Endothelial cell (in vitro differentiated cells): ENCODE data around the gene CCNC. TPM values are rescaled to one million over a fixed set of nuclear protein-coding genes. Genes with fewer than 3 reads are reported as not detected.
A peak's percentile ranks its signal among the peaks of the same experiment; 100 is the strongest.

ENCODE experiments used
- DNase-seq: peaks from one replicate; pipeline ENCODE4 v3.0.0; 2021; ENCODE audit warnings: low spot score
- H3K27ac Mint-ChIP-seq: one replicate; pipeline ENCODE4 v1.8.0; 2021; ENCODE audit warnings: mixed read lengths, inconsistent platforms; ENCODE audit not compliant: unreplicated experiment
- H3K27me3 Mint-ChIP-seq: one replicate; pipeline ENCODE4 v1.8.0; 2021; ENCODE audit warnings: mild to moderate bottlenecking, moderate library complexity, mixed read lengths, inconsistent platforms; ENCODE audit not compliant: unreplicated experiment
- H3K36me3 Mint-ChIP-seq: one replicate; pipeline ENCODE4 v1.8.0; 2021; ENCODE audit warnings: mild to moderate bottlenecking, low read depth, mixed read lengths, inconsistent platforms; ENCODE audit not compliant: unreplicated experiment
- H3K4me1 Mint-ChIP-seq: one replicate; pipeline ENCODE4 v1.8.0; 2021; ENCODE audit warnings: mild to moderate bottlenecking, mixed read lengths, inconsistent platforms; ENCODE audit not compliant: unreplicated experiment
- H3K4me3 Mint-ChIP-seq: one replicate; pipeline ENCODE4 v1.8.0; 2021; ENCODE audit warnings: mild to moderate bottlenecking, mixed read lengths, inconsistent platforms; ENCODE audit not compliant: unreplicated experiment
- H3K9me3 Mint-ChIP-seq: one replicate; pipeline ENCODE4 v1.8.0; 2021; ENCODE audit warnings: mixed read lengths, inconsistent platforms; ENCODE audit not compliant: unreplicated experiment
- total RNA-seq: library from RNA; stranded (reverse); fragmentation: NEBNext Ultra II Directional; extraction: Animal tissue kit (Norgen Biotek cat#: 25700); gene quantifications from one replicate; pipeline ENCODE4 v1.2.1, GENCODE V29; 2021; ENCODE audit not compliant: unreplicated experiment
- TF ChIP-seq, protein P1 (sequence below): fragments of 200-600 bp; sonication (generic); IDR thresholded peaks from one replicate; pipeline ENCODE4 v1.5.0; 2021; ENCODE audit warnings: antibody characterized with exemption; ENCODE audit not compliant: unreplicated experiment

Gene CCNC
- total RNA-seq, 1 donor from 2014 or later: 70.0 TPM

DNA sequence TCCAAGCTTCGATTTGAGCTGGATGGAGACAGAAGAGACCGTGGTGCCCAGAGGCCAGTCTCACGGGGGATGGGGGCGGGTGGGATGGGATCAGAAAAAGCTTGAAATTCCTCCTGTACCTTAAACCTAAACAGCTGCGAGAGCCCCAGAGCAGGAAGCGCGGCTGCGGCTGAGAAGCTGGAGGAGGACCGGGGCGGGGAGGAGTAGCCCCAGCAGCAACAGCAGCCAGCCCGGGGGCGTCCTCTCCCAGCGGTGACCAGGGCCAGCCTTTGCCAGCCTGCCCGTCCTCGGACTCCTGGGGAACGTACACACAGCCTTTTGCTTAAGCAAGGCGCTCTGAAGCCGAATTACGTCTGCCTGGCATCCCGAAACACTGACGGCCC is 20.8 kb upstream of the CCNC start:
- TF ChIP-seq, protein P1, sequence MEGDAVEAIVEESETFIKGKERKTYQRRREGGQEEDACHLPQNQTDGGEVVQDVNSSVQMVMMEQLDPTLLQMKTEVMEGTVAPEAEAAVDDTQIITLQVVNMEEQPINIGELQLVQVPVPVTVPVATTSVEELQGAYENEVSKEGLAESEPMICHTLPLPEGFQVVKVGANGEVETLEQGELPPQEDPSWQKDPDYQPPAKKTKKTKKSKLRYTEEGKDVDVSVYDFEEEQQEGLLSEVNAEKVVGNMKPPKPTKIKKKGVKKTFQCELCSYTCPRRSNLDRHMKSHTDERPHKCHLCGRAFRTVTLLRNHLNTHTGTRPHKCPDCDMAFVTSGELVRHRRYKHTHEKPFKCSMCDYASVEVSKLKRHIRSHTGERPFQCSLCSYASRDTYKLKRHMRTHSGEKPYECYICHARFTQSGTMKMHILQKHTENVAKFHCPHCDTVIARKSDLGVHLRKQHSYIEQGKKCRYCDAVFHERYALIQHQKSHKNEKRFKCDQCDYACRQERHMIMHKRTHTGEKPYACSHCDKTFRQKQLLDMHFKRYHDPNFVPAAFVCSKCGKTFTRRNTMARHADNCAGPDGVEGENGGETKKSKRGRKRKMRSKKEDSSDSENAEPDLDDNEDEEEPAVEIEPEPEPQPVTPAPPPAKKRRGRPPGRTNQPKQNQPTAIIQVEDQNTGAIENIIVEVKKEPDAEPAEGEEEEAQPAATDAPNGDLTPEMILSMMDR: no peak
- Mint-ChIP-seq H3K9me3 (no peaks in the 10 kb centered on the region), H3K27ac (no peak overlapping the region), H3K4me1 (peaks cover 19% of the 10 kb centered on the region), H3K27me3 (peaks cover 24% of the 10 kb centered on the region), H3K4me3 (peak overlapping the region; percentile 69), H3K36me3 (peaks cover 3% of the 10 kb centered on the region)
- DNase-seq: peak; percentile 9

DNA sequence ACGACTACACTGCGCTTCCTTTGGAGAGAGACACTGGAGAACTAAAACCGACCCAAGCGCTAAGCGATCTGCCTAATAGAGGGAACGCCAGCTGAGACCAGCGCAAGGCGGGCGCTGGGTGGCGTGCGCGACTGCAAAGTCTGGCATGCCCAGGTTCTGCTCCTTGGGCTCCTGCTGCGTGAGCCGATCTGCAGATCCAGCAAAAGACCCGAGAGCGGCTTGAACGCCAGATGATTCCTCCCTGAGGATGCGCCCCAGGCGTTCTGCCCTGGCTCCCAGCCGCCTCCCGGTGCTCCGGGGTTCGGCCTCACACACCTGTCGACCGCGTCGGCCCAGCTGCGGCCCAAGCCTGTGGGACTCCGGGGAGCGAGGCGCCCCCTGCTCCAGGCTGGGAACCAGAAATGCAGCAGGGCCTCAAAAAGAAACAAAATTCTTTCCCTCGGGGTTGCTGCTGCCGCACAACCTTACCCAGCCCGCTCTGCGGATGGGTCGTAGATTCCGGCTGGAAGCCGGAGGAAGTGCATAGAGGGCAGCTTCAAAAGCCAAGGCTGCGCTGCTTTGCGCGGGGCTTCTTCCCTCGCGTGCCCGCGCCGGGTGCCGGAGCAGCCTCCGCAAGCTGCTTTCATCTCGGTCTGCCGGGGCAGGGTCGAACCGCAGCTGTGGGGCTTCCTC is 20.3 kb upstream of the CCNC start:
- TF ChIP-seq, protein P1: no peak
- peaks cover 19% of the 10 kb centered on the region for H3K4me1 Mint-ChIP-seq
- H3K27me3 Mint-ChIP-seq: peaks cover 24% of the 10 kb centered on the region
- DNase-seq: peak; percentile 72
- H3K36me3 Mint-ChIP-seq: peaks cover 3% of the 10 kb centered on the region
- H3K4me3 Mint-ChIP-seq: peak overlapping the region; percentile 77
- no peaks in the 10 kb centered on the region for H3K9me3 Mint-ChIP-seq
- H3K27ac Mint-ChIP-seq: no peak overlapping the region

DNA sequence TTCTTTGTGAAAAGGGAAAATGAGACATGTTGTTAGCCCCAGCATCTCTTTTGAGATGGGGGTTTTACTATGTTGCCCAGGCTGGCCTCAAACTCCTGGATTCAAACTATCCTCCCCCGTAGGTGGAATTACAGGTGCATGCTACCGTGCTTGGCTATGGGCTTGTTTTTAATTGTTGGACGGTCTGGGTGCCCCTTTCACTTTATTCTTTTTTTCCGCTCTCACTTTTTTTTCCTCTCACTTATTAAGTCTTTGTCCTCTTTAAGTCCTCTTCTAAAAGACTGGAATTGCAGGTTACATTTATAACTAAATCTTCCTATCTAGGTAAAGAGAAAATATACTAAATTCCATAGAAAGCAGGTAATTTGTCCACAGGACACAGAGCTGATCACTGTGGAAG is 19.3 kb upstream of the CCNC start:
- no peak overlapping the region for H3K27ac Mint-ChIP-seq
- no peaks in the 10 kb centered on the region for H3K9me3 Mint-ChIP-seq
- H3K27me3 Mint-ChIP-seq: peaks cover 24% of the 10 kb centered on the region
- peaks cover 3% of the 10 kb centered on the region for H3K36me3 Mint-ChIP-seq
- no peak for DNase-seq
- peaks cover 19% of the 10 kb centered on the region for H3K4me1 Mint-ChIP-seq
- H3K4me3 Mint-ChIP-seq: no peak overlapping the region
- TF ChIP-seq, protein P1: no peak

DNA sequence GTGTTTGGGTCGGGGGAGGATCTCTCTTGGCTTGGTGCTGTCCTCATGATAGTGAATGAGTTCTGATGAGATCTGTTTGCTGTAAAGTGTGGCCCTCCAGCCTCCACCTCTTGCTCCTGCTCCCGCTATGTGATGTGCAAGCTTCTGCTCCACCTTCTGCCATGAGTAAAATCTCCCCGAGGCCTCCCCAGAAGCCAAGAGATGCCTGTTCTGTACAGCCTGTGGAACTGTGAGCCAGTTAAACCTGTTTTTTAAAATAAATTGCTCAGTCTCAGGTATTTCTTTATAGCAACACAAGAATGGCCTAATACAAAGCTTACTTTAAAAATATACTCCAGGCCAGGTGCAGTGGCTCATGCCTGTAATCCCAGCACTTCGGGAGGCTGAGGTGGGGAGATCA is 11.3 kb upstream of the CCNC start:
- H3K27ac Mint-ChIP-seq: no peak overlapping the region
- no peaks in the 10 kb centered on the region for H3K9me3 Mint-ChIP-seq
- no peak overlapping the region for H3K4me3 Mint-ChIP-seq
- TF ChIP-seq, protein P1: no peak
- no peaks in the 10 kb centered on the region for H3K36me3 Mint-ChIP-seq
- no peaks in the 10 kb centered on the region for H3K4me1 Mint-ChIP-seq
- H3K27me3 Mint-ChIP-seq: peaks cover 3% of the 10 kb centered on the region
- DNase-seq: no peak

DNA sequence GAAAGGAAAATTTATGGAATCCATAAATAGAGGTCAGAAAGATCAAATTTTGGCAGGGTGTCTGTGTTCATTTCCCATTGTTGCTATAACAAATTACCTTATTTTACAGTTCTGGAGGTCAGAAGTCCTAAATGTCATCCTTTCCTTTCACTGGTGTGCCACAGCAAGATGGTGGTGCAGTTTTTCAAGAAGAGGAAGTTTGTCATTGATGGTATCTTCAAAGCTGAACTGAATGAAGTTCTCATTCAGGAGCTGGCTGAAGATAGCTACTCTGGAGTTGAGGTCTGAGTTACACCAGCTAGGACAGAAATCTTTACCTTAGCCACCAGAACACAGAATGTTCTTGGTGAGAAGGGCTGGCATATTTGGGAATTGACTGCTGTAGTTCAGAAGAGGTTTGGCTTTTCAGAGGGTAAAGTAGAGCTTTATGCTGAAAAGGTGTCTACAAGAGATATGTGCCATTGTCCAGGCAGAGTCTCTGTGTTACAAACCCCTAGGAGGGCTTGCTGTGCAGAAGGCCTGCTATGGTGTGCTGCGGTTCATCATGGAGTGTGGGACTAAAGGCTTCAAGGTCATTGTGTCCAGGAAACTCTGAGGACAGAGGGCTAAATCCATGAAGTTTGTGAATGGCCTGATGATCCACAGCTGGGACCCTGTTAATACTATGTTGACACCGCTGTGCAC is 7.2 kb upstream of the CCNC start:
- TF ChIP-seq, protein P1: no peak
- peaks cover 3% of the 10 kb centered on the region for H3K27me3 Mint-ChIP-seq
- peaks cover 5% of the 10 kb centered on the region for H3K4me1 Mint-ChIP-seq
- no peak overlapping the region for H3K4me3 Mint-ChIP-seq
- no peaks in the 10 kb centered on the region for H3K36me3 Mint-ChIP-seq
- no peak for DNase-seq
- no peaks in the 10 kb centered on the region for H3K9me3 Mint-ChIP-seq
- H3K27ac Mint-ChIP-seq: no peak overlapping the region
